Measurements from ENCODE around the gene GLDN. TPM values are rescaled to one million over a fixed set of nuclear protein-coding genes. Genes with fewer than 3 reads are reported as not detected.
A peak's percentile ranks its signal among the peaks of the same experiment; 100 is the strongest.

The GLDN gene
- total and polyA plus RNA-seq, 7 donors, result 0.46 to 5.5 (median 1.4) TPM; not detected in 1

- peaks cover 0 to 19% (median 15%) of the 10 kb centered on the region in 4 donors for H3K4me1 ChIP-seq
- WGBS, 2 donors, result 38 to 56% methylated on average over 16 of the region's 16 CpGs
- intact Hi-C loops (cut with DNase I), result no loop called here
- no peaks in the 10 kb centered on the region for H3K36me3 ChIP-seq
- H3K4me3 ChIP-seq, result peak overlapping the region in 3 of 4 donors; percentile 33 to 50 (median 44)
- H3K27ac ChIP-seq, result peak overlapping the region in 2 of 4 donors; percentile 41 to 47
- DNase-seq, result no peak
- peaks cover 0 to 28% (median 6%) of the 10 kb centered on the region in 3 donors for H3K27me3 ChIP-seq
- no peaks in the 10 kb centered on the region for H3K9me3 ChIP-seq
- TF ChIP-seq, protein P1, sequence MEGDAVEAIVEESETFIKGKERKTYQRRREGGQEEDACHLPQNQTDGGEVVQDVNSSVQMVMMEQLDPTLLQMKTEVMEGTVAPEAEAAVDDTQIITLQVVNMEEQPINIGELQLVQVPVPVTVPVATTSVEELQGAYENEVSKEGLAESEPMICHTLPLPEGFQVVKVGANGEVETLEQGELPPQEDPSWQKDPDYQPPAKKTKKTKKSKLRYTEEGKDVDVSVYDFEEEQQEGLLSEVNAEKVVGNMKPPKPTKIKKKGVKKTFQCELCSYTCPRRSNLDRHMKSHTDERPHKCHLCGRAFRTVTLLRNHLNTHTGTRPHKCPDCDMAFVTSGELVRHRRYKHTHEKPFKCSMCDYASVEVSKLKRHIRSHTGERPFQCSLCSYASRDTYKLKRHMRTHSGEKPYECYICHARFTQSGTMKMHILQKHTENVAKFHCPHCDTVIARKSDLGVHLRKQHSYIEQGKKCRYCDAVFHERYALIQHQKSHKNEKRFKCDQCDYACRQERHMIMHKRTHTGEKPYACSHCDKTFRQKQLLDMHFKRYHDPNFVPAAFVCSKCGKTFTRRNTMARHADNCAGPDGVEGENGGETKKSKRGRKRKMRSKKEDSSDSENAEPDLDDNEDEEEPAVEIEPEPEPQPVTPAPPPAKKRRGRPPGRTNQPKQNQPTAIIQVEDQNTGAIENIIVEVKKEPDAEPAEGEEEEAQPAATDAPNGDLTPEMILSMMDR (IDR thresholded peaks at IDR 0.05), result no peak
- no peak for TF ChIP-seq EP300 (IDR thresholded peaks at IDR 0.05)
- TF ChIP-seq POLR2AphosphoS5 (IDR thresholded peaks at IDR 0.05), result no peak
- TF ChIP-seq POLR2A (IDR thresholded peaks at IDR 0.05), result no peak
Observed at GRCh38 chr15:51342227-51342999, 958 bp downstream of the GLDN start.

DNA sequence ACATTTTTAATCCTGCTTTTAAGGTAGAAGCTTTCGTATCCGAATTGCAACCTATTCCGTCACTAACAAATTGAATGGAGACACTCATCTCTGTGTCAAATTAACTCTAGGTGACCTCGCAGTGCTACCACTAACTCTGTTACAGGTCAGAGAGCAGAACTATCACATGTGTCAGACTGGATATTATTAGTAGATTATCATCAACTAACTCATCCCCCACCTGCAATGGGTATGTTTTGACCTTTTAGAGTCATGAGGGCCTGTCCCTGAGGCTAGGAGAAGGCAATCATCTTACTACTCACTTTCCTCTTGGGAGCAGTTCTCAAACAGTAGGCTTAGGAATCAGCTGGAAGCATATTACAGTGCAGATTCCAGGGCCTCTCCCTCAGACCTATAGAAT is 2.0 kb downstream of the GLDN start:
- peaks cover 0 to 17% (median 11%) of the 10 kb centered on the region in 4 donors for H3K4me1 ChIP-seq
- TF ChIP-seq EP300 (IDR thresholded peaks at IDR 0.05), result no peak
- intact Hi-C loops (cut with DNase I), result no loop called here

DNA sequence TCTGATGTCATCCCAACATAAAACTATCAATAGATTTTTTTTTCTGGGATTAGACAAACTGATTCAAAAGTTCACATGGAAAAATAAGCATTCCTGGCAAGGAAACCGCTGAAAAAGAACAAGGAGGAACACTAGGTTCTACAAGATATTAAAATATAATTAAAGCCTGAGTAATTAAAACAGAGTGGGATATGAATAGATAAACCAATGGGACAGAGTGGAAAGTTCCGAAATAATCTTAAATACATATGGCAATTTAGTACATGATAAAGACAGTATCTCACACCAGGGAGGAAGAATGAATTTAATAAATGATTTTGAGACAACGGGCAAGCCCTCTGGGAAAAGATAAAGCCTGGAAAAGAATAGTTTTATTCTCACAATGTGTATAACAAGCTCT is 4.7 kb downstream of the GLDN start:
- Histone ChIP-seq H3K4me1 (peaks cover 0 to 26% (median 17%) of the 10 kb centered on the region in 4 donors), H3K27ac (no peak overlapping the region), H3K36me3 (no peaks in the 10 kb centered on the region), H3K27me3 (peaks cover 0 to 19% (median 3%) of the 10 kb centered on the region in 3 donors), H3K4me3 (no peak overlapping the region), H3K9me3 (no peaks in the 10 kb centered on the region)
- TF ChIP-seq POLR2AphosphoS5 (IDR thresholded peaks at IDR 0.05) (no peak), EP300 (IDR thresholded peaks at IDR 0.05) (no peak), POLR2A (IDR thresholded peaks at IDR 0.05) (no peak)
- TF ChIP-seq, protein P1 (IDR thresholded peaks at IDR 0.05), result no peak
- DNase-seq, result no peak
- intact Hi-C loops (cut with DNase I), result no loop called here
- WGBS, 2 donors, result 61 to 81% methylated on average over 3 of the region's 3 CpGs

More for the DNA sequence above, 2.0 kb downstream of the GLDN start:
- Histone ChIP-seq H3K9me3 (no peaks in the 10 kb centered on the region), H3K27ac (no peak overlapping the region), H3K27me3 (peaks cover 0 to 28% (median 6%) of the 10 kb centered on the region in 3 donors), H3K36me3 (no peaks in the 10 kb centered on the region), H3K4me3 (no peak overlapping the region)
- 96 to 97% methylated on average over 4 of the region's 4 CpGs for WGBS, 2 donors
- no peak for DNase-seq

DNA sequence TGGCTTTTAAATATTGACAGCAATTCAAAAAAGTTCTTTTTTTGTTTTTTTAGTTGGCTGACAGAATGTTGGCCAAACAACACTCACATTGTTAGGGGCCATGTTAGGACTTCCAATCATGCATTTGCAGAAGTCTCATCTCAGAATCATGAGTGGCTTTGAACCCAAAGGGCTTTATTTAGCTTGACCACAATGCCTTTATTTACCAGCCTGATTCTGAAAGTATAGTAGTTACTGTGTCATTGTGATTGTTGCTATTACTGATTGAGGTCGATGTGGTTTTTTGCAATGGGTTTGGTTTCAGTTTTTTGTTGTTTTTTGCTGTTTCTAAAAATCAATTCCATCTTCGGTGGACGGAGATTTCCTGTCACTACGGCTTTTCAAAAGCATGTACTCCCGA is 7.2 kb downstream of the GLDN start:
- no peak for DNase-seq
- peak overlapping the region in 2 of 4 donors; percentile 28 to 36 for H3K27ac ChIP-seq

GRCh38 chr15:51349156-51349844 is 7.8 kb downstream of the GLDN start:
- Histone ChIP-seq H3K4me1 (peaks cover 0 to 14% (median 6%) of the 10 kb centered on the region in 4 donors), H3K9me3 (no peaks in the 10 kb centered on the region), H3K36me3 (no peaks in the 10 kb centered on the region), H3K27me3 (no peaks in the 10 kb centered on the region), H3K4me3 (no peak overlapping the region), H3K27ac (peak overlapping the region in 2 of 4 donors; percentile 28 to 36)
- 67 to 75% methylated on average over 4 of the region's 4 CpGs for WGBS, 2 donors
- no peak for DNase-seq
- intact Hi-C loops (cut with DNase I), result no loop called here
- TF ChIP-seq POLR2AphosphoS5 (IDR thresholded peaks at IDR 0.05), result peak in 1 of 4 donors; percentile 15
- TF ChIP-seq, protein P1 (IDR thresholded peaks at IDR 0.05), result no peak

More for the DNA sequence above, 7.2 kb downstream of the GLDN start:
- WGBS, 2 donors, result 58 to 75% methylated on average over 5 of the region's 5 CpGs
- intact Hi-C loops (cut with DNase I), result no loop called here
- Histone ChIP-seq H3K9me3 (no peaks in the 10 kb centered on the region), H3K36me3 (no peaks in the 10 kb centered on the region), H3K27me3 (no peaks in the 10 kb centered on the region), H3K4me3 (no peak overlapping the region), H3K4me1 (peaks cover 0 to 14% (median 6%) of the 10 kb centered on the region in 4 donors)
- TF ChIP-seq POLR2AphosphoS5 (IDR thresholded peaks at IDR 0.05), result no peak
- no peak for TF ChIP-seq POLR2A (IDR thresholded peaks at IDR 0.05)
- no peak for TF ChIP-seq EP300 (IDR thresholded peaks at IDR 0.05)

Data from sigmoid colon (tissue), 7 donors.